GM21367 (cell line): ENCODE measurements around the gene KCNT2.

Experiments used
- ATAC-seq: cut with Tn5 transposase; IDR thresholded peaks from one replicate; pipeline ENCODE4 v1.9.1; 2021; ENCODE audit not compliant: unreplicated experiment

KCNT2 gene

DNA sequence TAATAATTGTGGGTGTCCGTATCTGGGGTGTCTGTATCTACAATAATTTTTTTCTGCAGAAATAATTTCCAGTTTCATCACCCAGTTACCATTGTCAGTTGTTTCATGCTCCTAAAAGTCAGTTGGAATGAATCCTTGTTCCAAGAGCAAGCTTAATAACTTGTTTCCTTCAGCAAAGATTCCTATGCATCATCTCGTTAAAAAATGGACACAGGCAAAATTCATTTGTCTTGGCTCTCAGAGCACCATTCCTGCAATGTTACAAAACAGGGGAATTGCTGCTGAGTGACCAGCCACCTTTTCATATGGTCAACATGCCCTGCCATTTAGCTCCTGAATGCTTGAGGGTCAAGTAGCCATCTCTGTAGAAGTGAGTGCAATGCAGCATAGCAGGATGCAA lies 393.4 kb downstream of the KCNT2 start:
- ATAC-seq, result no peak

DNA sequence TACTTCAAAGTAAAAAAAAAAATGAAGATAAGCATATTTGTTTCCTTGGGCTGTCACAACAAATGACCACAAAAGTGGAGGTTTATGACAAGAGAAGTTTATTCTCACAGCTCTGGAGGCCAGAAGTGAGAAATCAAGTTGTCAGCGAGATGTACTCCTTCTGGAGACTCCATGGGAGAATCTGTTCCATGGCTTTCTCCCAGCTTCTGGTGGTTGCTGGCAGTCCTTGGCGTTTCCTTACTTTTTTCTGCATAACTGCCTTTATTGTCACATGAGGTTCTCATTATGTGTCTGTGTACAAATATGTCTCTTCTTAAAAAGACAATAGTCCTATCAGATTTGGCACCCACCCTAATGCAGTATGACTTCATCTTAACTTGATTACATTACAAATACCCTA lies 398.3 kb downstream of the KCNT2 start:
- no peak for ATAC-seq

DNA sequence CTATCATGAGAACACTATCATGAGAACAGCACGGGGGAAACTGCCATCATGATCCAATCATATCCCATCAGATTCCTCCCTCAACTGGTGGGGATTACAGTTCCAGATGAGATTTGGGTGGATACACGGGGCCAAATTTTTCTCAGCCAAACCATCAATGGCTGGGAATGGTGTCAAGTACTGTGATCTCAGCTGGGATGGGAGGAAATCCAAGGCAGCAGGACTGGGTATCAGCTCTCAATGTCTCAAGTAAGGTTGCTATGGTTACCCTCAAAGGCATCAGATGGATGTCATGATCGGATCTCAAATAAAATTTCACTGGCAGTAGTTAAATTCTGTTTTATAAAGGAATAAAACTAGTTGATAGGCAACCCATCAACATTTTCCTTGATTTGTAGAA lies 399.0 kb downstream of the KCNT2 start:
- ATAC-seq, result no peak

DNA sequence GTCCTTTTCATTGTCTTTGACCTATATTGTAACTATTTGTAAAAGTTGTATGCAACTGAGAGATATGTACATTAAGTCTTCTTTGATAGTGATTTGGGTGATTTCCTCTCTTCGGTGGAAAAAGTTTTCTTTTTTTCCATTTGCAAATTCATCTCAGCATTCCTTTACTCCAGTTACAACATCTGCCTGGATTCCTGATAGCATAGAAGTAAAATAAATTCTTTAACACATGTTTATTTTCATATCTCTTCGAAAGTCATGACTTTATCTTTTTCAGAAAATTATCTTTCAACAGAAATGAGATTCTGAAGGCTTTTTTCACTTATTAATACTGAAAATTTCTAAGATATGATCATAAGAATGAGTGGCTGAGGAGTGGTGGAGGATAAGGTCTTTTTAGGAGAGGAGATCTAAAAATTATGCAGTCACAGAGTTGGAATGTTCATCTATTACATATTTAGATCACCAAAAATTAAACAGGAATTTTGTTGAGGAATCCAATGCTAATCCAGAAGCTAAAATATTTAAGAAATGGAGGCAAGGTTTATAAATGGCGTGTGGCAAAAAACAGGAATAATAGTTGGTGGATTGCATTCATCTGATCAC lies 400.5 kb downstream of the KCNT2 start:
- no peak for ATAC-seq

DNA sequence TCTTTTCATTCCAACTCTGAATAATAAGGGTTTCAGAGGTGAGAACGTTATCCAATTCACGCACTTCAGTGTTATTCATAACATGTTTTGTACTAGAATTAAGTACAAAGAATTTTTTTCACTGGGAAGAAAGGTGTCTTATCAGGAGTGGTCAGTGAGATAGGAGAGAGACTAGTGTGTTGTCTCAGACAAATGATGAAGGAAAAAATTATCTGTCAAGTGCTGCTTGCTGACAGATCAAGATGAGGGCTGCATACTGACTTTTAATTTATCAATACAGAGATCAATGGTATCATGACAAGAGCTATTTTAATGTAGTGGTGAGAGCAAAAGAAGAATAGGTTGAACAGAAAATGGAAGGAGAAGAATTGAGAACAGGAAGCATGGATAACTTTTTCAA lies 402.4 kb downstream of the KCNT2 start:
- ATAC-seq, result no peak

DNA sequence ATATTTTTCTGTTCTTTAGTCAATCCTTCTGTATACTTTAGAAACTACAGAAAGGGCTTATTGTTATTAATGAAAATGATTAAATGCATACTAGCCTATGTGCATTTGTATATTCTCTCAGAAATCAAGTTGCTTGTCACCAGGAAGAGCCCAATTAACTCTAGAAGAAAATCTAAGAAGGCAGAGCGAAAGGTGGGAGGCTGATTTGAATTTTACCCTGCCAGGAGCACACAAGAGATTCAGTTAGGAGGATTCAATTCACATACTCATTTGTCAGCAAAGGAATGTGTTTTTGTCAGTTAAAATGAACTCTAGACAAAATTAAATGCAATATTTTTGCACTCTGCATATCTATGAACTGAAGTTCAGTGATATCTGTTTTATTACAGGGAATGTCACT lies 411.8 kb downstream of the KCNT2 start:
- no peak for ATAC-seq

DNA sequence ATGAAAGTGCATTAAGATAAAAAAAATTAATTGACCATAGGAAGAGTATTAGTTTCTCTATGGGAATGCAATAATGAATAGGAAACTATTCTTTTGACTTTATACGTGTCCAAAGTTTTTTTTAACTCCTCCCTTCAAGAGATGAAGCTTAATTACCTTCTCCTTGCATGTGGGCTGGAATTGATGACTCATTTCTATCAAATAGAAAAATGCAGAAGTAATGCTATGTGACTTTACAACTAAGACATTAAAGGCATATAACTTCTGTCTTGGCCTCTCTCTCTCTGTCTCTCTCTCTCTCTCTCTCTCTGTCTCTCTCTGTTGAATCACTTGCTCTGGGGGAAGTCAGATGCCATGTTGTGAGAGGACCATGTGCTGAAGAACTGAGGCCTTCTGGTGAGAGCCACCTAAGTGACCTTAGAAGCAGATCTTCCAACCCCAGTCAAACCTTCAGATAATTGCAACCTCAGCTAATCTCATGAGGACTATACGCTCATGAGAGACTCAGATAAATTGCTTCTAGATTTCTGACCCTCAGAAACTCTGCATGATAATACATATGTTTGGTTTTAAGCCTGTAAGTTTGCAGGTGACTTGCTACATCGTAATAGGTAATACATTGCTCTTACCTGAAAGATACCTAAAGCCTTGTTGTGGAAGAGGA lies 414.2 kb downstream of the KCNT2 start:
- no peak for ATAC-seq

DNA sequence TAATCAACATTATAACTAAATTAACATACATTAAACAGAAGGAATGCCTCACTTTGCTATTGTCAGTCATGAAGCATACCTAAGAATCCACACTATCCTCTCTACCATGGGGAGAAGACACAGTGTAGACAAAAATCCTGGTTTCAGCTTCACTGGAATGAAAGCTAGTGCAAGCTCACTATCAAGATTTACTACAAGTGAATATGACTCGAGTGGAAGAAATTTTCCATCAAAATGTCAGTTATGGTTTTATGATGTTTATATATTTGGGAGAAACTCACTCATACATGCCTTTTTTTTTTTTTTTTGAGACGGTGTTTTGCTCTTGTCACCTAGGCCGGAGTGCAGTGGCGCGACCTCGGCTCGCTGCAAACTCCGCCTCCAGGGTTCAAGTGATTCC lies 424.3 kb downstream of the KCNT2 start:
- ATAC-seq, result no peak

DNA sequence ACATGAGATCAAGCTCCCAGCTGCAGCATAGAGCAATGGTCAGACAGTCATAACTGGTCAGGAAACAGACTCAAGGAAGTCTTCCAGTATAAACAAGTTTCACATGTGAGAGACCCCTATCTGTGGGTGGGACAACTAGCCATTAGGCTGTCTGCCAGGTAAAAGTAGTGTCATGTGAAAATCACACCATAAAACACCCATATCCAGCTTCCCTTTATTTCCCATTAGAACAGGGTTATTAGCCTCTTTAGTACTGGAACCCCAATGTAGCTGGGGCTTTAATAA lies 426.7 kb downstream of the KCNT2 start:
- no peak for ATAC-seq

DNA sequence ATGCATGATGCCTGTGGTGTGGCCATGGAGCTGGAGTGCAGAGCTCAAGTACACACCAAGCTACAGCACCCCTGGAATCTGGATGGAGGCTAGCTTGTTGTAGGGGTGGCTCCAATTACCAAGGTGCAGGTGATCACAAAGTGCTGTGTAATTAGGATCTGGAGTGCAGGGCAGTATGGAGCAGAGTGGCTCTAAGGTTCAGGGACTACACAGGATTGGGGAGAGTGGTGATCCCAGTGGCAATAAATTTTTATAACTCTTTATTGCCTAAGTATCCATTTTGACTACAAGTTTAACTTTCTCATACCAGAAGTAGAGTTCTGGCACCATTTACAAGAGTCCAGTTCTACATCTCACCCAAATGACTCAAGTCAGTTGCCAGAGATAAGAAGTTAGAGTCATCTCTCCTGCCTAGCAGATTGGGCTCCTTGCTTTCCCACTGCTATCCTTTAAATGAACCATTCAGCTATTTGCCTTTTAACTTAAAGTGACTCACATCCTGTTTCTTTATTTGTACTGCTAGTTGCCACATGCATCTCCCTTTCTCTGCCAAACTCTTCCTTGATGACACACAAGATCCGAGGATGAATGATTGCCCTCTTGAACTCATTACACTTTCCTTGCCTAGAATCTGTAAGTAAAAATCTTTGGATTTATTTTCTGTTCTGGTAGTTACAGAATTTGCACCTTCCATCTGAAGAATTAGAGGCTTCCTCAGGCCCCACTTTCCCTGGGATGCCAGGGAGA lies 427.2 kb downstream of the KCNT2 start:
- ATAC-seq, result no peak

DNA sequence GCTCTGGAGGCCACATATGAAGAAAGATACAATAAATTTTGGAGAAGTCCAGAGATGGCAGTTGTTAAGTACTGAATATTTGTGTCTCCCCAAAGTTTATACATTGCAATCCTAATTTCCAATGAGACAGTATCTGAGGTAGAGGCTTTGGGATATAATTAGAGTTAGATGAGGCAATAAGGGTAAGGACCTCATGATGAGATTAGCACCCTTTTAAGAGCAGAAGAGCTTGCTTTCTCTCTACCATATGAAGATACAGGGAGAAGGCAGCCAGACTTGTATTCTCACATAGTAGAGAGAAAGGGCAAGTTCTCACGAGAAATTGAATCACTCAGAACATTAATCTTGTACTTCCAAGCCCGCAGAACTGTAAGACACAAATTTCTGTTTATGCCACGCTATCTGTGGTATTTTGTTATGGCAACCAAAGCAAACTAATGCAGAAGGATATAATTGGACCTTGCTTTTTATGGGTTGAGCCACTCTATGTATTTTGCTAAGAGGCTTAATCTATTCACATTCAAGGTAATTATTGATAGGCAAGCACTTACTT lies 430.1 kb downstream of the KCNT2 start:
- ATAC-seq, result no peak
